ENCODE measurements around the gene SLC38A6. TPM values are rescaled to one million over a fixed set of nuclear protein-coding genes. Genes with fewer than 3 reads are reported as not detected.
A peak's percentile ranks its signal among the peaks of the same experiment; 100 is the strongest.

Gene SLC38A6
- total and polyA plus RNA-seq, 2 of the 13 experiments (the other 11 are each of a cell fraction or from before 2014, with no cell fraction given), result 6.9 to 22.1 TPM

DNA sequence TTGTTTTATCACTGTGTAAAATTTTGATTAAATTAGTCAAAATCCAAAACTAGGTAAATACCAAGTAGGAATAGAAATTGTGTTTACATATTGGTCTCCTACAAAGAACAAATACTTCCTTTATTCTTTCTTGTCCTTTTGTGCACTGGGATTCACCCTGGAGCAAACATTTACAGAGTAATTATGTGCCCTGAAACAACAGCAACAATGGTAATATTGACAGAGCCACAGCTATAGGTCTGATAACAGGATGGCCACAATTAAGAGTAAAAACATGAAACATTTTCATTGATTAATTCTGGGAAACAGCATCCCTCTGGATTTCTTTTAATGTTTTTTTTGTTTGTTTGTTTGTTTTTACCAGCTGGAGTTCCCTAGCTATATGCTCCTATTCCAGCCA is 61.2 kb downstream of the SLC38A6 start (continued):
- TF ChIP-seq ZNF577 (CRISPR knock-in tag; IDR thresholded peaks at IDR 0.05; ENCODE audit: borderline replicate concordance, low read depth) (no peak), HDAC1 (CRISPR knock-in tag; IDR thresholded peaks at IDR 0.05) (0 out of 2 replicates have a peak, but pooled peaks have one; percentile 35), NFYC (CRISPR knock-in tag; IDR thresholded peaks at IDR 0.05) (no peak), KAT8 (CRISPR knock-in tag; IDR thresholded peaks at IDR 0.05) (0 out of 2 replicates have a peak, but pooled peaks have one; percentile 22), TARDBP (CRISPR knock-in tag; IDR thresholded peaks at IDR 0.05) (peak; percentile 42; the same call in 1 of the 2 replicates), NONO (IDR thresholded peaks at IDR 0.05) (no peak), NONO (CRISPR knock-in tag; conservative IDR thresholded peaks at IDR 0.05) (no peak), ZNF792 (CRISPR knock-in tag; IDR thresholded peaks at IDR 0.05) (peak; percentile 53; the same call in 1 of the 2 replicates)
- TF ChIP-seq, protein P1, sequence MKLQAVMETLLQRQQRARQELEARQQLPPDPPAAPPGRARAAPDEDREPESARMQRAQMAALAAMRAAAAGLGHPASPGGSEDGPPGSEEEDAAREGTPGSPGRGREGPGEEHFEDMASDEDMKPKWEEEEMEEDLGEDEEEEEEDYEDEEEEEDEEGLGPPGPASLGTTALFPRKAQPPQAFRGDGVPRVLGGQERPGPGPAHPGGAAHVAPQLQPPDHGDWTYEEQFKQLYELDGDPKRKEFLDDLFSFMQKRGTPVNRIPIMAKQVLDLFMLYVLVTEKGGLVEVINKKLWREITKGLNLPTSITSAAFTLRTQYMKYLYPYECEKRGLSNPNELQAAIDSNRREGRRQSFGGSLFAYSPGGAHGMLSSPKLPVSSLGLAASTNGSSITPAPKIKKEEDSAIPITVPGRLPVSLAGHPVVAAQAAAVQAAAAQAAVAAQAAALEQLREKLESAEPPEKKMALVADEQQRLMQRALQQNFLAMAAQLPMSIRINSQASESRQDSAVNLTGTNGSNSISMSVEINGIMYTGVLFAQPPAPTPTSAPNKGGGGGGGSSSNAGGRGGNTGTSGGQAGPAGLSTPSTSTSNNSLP (IDR thresholded peaks at IDR 0.05; ENCODE audit: low read depth, low read length), result peak; percentile 89
- TF ChIP-seq, protein P2, sequence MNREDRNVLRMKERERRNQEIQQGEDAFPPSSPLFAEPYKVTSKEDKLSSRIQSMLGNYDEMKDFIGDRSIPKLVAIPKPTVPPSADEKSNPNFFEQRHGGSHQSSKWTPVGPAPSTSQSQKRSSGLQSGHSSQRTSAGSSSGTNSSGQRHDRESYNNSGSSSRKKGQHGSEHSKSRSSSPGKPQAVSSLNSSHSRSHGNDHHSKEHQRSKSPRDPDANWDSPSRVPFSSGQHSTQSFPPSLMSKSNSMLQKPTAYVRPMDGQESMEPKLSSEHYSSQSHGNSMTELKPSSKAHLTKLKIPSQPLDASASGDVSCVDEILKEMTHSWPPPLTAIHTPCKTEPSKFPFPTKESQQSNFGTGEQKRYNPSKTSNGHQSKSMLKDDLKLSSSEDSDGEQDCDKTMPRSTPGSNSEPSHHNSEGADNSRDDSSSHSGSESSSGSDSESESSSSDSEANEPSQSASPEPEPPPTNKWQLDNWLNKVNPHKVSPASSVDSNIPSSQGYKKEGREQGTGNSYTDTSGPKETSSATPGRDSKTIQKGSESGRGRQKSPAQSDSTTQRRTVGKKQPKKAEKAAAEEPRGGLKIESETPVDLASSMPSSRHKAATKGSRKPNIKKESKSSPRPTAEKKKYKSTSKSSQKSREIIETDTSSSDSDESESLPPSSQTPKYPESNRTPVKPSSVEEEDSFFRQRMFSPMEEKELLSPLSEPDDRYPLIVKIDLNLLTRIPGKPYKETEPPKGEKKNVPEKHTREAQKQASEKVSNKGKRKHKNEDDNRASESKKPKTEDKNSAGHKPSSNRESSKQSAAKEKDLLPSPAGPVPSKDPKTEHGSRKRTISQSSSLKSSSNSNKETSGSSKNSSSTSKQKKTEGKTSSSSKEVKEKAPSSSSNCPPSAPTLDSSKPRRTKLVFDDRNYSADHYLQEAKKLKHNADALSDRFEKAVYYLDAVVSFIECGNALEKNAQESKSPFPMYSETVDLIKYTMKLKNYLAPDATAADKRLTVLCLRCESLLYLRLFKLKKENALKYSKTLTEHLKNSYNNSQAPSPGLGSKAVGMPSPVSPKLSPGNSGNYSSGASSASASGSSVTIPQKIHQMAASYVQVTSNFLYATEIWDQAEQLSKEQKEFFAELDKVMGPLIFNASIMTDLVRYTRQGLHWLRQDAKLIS (CRISPR knock-in tag; IDR thresholded peaks at IDR 0.05), result no peak
- TF ChIP-seq, protein P3, sequence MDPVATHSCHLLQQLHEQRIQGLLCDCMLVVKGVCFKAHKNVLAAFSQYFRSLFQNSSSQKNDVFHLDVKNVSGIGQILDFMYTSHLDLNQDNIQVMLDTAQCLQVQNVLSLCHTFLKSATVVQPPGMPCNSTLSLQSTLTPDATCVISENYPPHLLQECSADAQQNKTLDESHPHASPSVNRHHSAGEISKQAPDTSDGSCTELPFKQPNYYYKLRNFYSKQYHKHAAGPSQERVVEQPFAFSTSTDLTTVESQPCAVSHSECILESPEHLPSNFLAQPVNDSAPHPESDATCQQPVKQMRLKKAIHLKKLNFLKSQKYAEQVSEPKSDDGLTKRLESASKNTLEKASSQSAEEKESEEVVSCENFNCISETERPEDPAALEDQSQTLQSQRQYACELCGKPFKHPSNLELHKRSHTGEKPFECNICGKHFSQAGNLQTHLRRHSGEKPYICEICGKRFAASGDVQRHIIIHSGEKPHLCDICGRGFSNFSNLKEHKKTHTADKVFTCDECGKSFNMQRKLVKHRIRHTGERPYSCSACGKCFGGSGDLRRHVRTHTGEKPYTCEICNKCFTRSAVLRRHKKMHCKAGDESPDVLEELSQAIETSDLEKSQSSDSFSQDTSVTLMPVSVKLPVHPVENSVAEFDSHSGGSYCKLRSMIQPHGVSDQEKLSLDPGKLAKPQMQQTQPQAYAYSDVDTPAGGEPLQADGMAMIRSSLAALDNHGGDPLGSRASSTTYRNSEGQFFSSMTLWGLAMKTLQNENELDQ (CRISPR knock-in tag; IDR thresholded peaks at IDR 0.05; ENCODE audit: borderline replicate concordance), result no peak
- TF ChIP-seq, protein P4, sequence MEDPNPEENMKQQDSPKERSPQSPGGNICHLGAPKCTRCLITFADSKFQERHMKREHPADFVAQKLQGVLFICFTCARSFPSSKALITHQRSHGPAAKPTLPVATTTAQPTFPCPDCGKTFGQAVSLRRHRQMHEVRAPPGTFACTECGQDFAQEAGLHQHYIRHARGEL (CRISPR knock-in tag; IDR thresholded peaks at IDR 0.05), result no peak
- TF ChIP-seq, protein P5, sequence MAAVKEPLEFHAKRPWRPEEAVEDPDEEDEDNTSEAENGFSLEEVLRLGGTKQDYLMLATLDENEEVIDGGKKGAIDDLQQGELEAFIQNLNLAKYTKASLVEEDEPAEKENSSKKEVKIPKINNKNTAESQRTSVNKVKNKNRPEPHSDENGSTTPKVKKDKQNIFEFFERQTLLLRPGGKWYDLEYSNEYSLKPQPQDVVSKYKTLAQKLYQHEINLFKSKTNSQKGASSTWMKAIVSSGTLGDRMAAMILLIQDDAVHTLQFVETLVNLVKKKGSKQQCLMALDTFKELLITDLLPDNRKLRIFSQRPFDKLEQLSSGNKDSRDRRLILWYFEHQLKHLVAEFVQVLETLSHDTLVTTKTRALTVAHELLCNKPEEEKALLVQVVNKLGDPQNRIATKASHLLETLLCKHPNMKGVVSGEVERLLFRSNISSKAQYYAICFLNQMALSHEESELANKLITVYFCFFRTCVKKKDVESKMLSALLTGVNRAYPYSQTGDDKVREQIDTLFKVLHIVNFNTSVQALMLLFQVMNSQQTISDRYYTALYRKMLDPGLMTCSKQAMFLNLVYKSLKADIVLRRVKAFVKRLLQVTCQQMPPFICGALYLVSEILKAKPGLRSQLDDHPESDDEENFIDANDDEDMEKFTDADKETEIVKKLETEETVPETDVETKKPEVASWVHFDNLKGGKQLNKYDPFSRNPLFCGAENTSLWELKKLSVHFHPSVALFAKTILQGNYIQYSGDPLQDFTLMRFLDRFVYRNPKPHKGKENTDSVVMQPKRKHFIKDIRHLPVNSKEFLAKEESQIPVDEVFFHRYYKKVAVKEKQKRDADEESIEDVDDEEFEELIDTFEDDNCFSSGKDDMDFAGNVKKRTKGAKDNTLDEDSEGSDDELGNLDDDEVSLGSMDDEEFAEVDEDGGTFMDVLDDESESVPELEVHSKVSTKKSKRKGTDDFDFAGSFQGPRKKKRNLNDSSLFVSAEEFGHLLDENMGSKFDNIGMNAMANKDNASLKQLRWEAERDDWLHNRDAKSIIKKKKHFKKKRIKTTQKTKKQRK (IDR thresholded peaks at IDR 0.05; ENCODE audit: low read length), result no peak
- TF ChIP-seq, protein P6, sequence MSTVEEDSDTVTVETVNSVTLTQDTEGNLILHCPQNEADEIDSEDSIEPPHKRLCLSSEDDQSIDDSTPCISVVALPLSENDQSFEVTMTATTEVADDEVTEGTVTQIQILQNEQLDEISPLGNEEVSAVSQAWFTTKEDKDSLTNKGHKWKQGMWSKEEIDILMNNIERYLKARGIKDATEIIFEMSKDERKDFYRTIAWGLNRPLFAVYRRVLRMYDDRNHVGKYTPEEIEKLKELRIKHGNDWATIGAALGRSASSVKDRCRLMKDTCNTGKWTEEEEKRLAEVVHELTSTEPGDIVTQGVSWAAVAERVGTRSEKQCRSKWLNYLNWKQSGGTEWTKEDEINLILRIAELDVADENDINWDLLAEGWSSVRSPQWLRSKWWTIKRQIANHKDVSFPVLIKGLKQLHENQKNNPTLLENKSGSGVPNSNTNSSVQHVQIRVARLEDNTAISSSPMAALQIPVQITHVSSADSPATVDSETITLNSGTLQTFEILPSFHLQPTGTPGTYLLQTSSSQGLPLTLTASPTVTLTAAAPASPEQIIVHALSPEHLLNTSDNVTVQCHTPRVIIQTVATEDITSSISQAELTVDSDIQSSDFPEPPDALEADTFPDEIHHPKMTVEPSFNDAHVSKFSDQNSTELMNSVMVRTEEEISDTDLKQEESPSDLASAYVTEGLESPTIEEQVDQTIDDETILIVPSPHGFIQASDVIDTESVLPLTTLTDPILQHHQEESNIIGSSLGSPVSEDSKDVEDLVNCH (CRISPR knock-in tag; IDR thresholded peaks at IDR 0.05), result no peak

Data from HepG2 (cell line).